Adipose tissue (tissue), 3 donors: ENCODE data around the gene CD93. TPM values are rescaled to one million over a fixed set of nuclear protein-coding genes. Genes with fewer than 3 reads are reported as not detected.

Source experiments
- H3K27ac ChIP-seq: one replicate; pipeline ENCODE4 v1.5.1; 2013; ENCODE audit warnings: low read depth, low read length
- WGBS, 3 donors: extraction: QIAGEN DNeasy Blood & Tissue Kit; methylation state at CpG; one replicate each; pipeline ENCODE4 v1.1.7; 2013; 5-methylcytosine and 5-hydroxymethylcytosine counted together
- polyA plus RNA-seq, 3 donors: library from polyadenylated mRNA; stranded (reverse); fragments of 200-250 nt; gene quantifications; one replicate each; pipeline ENCODE4 v1.2.3, GENCODE V29; 2013
- donor health status: healthy with polysubstance abuse.
- donor health status: Bipolar disorder and iron deficiency.
- donor health status: healthy.

Gene CD93
- polyA plus RNA-seq, 3 donors = 9.9 to 76.0 (median 20.2) TPM

- WGBS, 3 donors = 59 to 83% (median 67%) methylated on average over 11 of the region's 11 CpGs
- H3K27ac ChIP-seq = no peak overlapping the region
These were observed 17.3 kb upstream of the CD93 start for GRCh38 chr20:23103284-23104018.

- 77 to 87% (median 87%) methylated on average over 5 of the region's 5 CpGs for WGBS, 3 donors
- no peak overlapping the region for H3K27ac ChIP-seq
These were observed 15.7 kb upstream of the CD93 start for GRCh38 chr20:23101696-23102406.

GRCh38 chr20:23100720-23101107, 14.6 kb upstream of the CD93 start:
- no peak overlapping the region for H3K27ac ChIP-seq

GRCh38 chr20:23099791-23100719, 13.9 kb upstream of the CD93 start:
- WGBS, 3 donors = 74 to 87% (median 83%) methylated on average over 13 of the region's 13 CpGs
- no peak overlapping the region for H3K27ac ChIP-seq

DNA sequence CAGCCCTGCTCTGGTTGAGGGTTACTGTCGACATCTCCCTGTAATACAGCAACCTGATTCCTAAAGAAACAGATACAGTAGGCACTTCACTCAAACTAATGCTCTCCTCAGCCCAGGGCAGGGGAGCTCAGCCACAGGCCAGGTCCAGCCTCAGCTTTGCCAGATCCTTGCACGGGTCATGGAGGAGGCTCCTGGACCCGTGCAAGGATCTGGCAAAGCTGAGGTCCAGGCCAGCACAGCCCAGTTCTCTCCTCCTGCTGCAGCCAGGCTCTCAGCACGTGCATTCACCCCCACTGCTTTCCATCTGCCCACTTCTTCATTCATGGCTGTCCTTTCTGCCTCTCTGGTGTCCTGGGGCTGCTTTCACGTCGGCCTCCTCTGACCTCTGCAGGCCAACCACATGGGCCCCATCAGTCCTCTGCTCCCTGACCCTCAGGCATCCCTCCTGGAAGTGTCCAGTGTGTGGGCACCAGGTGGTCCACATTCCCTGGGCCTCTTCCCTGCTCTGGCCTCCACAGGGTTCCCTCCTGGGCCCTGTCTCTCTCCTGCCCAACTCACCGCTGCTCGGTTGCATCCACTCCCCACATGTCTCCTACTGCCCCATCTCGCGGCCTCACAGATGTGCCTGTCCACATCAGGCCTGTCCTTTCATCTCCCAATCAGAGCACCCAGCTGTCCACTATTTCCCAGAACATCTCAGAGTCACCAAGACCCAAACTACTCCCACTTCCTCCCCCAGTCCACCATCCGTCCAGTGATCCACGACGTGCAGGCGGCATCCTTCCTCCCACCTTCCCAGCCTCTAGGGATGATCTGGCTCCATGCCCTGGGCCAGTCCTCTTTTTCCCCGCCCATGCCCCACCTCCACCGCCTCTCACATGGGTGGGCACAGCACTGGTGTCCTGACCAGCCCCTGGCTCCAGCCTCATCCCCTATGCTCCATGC, 11.8 kb upstream of the CD93 start:
- no peak overlapping the region for H3K27ac ChIP-seq
- WGBS, 3 donors = 83 to 88% (median 85%) methylated on average over 16 of the region's 16 CpGs

GRCh38 chr20:23096986-23097520, 10.9 kb upstream of the CD93 start:
- 81 to 83% (median 81%) methylated on average over 11 of the region's 11 CpGs for WGBS, 3 donors
- no peak overlapping the region for H3K27ac ChIP-seq

GRCh38 chr20:23096097-23096496, 10.0 kb upstream of the CD93 start:
- 88 to 96% (median 95%) methylated on average over 3 of the region's 3 CpGs for WGBS, 3 donors
- H3K27ac ChIP-seq = no peak overlapping the region

DNA sequence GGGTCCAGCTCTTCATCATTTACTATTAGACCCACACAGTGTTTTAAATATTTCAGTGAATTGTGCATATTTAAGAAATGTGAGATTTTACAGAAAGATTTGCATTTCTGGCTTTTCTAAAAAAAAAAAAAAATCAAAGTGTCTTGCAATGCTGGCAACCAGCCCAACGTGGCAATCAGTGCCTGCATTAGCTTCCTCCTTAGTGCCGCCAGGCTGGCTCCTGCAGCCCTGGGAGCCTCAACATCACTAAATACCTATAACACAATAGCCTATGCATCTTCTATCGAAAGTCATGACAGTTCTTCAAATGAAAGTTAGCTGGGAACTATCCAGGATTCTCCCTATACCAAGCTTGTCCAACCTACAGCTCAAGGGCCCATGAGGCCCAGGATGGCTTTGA, 9.4 kb upstream of the CD93 start:
- 53 to 71% (median 60%) methylated on average over 3 of the region's 3 CpGs for WGBS, 3 donors
- no peak overlapping the region for H3K27ac ChIP-seq

DNA sequence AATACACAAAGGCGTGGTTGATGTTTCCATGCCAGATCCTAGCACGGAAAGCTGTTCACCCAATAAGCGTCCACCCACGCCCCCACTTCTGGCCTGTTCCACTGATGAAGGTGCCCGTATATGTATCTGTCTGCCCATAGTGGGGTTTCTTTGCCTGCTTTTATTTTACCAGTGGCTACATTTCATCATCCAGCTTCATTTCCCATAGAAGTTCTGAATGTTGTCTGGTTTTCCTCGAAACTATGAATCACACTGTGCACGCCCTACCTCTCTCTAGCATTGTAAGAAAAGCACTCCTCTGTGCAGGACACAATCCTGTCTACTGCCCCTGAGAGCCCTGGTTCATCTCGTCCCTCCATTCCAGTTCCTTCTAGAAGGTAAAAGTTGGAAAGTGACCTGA, 8.8 kb upstream of the CD93 start:
- no peak overlapping the region for H3K27ac ChIP-seq
- WGBS, 3 donors = 88 to 89% (median 89%) methylated on average over 8 of the region's 8 CpGs

DNA sequence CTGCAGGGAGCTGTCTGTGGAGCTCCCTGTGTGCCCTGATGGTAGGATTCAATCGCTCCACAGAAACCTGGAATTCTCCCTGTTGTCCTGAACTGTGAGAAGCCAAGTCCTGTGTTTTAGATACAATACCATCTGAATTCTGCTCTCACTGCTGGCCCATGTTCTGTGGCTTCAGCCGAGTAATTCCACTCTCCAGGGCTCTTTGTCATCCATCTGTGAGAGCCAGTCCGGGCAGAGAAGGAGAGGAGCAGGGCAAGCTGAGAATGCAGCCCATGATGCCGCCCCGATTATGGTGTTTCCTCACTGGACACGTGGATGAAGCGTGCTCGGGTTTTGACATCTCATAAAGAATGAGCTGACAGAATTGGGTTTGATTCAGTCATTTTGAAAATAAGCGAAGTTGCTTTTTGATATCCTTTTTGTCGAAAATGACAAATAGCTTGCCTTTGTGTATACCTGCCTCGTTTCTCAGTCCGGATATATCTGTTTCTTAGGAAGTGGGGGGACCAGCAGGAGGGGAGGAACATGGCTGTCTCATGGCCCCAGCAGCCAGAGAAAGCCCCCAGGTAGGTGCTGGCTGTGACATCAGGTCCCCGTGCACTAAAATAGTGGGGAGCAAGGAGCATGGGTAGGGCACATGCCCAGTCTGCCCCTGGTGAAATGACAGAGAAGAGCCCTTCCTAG, 8.2 kb upstream of the CD93 start:
- no peak overlapping the region for H3K27ac ChIP-seq
- WGBS, 3 donors = 72 to 88% (median 86%) methylated on average over 13 of the region's 13 CpGs

DNA sequence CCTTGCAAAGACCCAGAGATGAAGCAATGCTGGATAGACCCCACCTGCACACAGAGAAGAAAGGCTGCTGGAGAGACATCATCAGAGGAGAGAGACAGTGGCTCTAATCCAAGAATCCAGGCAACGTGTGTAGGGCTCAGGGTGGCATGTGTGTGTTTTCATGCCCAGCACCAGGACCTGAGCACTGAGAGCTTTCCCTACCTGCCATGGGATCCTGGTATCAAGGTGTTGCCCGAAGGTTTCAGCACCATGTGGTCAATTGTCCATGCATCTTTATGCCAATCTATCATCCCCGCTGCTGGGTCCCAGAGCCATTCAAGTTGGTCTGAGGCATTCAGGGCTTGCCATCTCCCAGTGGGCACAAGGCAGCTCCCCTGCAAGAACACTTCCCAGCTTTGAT, 7.5 kb upstream of the CD93 start:
- no peak overlapping the region for H3K27ac ChIP-seq
- WGBS, 3 donors = 60 to 80% (median 64%) methylated on average over 3 of the region's 3 CpGs

DNA sequence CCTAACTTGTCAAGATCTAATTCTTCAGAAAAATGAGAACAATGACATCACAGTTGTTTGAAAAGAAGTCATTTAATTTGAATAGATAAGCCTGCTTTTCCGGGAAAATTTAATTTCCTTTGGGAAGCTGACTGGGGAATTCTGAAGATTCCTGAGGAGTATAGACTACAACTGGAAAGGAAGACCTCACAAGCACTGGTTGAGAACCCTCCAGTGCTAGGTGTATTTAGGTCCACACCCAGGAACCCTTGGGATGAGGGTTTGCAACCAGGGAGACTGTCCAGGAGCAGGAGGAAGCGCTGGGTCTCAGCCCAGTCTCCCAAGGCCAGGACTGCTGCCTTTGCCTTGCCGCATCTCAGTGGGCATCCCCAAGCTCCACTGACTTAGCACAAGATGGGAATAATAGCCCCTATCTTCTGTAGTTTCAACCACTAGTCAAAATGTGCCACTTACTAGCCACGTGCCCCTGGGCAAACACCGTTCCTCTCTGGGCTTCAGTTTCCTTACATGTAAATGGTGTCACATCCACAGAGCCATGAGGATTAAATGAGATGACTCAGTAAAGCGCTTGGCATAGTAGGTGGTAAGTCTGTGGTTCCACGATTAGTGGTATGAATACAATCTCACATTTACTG, 6.9 kb upstream of the CD93 start:
- H3K27ac ChIP-seq = no peak overlapping the region
- WGBS, 3 donors = 74 to 86% (median 85%) methylated on average over 7 of the region's 7 CpGs

GRCh38 chr20:23092384-23092756, 6.2 kb upstream of the CD93 start:
- WGBS, 3 donors = 13 to 51% (median 46%) methylated on average over 2 of the region's 2 CpGs
- H3K27ac ChIP-seq = no peak overlapping the region

DNA sequence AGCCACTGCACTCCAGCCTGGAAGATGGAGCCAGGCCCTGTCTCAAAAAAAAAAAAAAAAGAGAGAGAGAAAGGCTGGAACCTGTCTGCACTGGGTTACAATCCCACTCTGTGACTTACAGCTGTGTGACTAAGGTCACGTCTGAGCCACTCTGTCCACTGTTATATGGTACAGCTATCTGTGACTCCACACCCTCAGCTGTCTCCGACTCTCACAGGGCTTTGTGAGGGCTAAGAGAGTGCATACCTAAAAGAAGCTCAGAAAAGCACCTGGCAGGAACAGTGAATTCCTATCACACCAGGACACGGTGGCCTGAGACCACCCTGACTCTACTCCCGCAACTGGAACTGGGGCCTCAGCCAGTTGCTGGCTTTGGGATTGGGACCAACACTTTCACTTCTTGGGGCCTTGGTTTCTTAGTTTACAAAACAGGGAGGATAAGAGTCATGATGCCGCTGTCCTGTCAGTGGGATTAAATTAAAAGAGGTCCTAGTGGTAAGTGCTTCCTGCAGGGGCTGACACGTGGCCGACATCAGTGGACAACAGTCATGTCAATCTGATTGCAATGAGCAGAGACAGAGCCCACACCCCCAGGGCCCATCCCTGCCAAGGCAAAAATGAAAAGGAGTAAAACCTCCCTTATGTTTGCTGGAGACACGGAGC, 5.7 kb upstream of the CD93 start:
- no peak overlapping the region for H3K27ac ChIP-seq
- WGBS, 3 donors = 34 to 75% (median 69%) methylated on average over 8 of the region's 8 CpGs

DNA sequence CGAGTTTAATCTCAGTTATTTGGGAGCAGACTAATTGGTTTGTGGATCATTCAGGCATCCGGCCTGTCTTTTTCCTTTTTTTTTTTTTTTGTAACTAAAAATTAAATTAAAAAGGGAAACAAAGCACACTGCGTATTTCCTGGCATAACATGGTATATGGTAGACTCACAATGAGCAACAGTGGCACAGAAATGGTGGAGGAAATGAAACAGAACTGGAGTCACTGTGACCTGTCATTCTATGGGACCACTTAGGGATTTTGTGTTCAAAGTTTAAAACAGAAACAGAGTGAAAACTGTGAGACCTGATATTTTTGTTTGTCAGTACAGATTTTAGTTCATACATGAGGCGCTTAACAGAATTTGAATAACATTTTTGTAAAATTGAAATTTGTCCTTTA, 4.8 kb upstream of the CD93 start:
- H3K27ac ChIP-seq = no peak overlapping the region
- WGBS, 3 donors = 80 to 82% (median 81%) methylated on average over 4 of the region's 4 CpGs

- 76 to 89% (median 83%) methylated on average over 6 of the region's 6 CpGs for WGBS, 3 donors
- H3K27ac ChIP-seq = no peak overlapping the region
These were observed 4.0 kb upstream of the CD93 start for GRCh38 chr20:23090147-23090546.
